GM15510 (cell line): ENCODE results near the gene OSMR.

ENCODE experiments used
- POLR2A ChIP-seq: IDR thresholded peaks from 3 replicates; pipeline ENCODE4 v1.6.1; 2011; ENCODE audit warnings: borderline replicate concordance; ENCODE audit not compliant: insufficient read length; ENCODE audit errors: extremely low read depth

The OSMR gene

GRCh38 chr5:38853753-38854470 is 8.1 kb downstream of the OSMR start:
- TF ChIP-seq POLR2A = no peak

GRCh38 chr5:38854907-38855306 is 9.1 kb downstream of the OSMR start:
- no peak for TF ChIP-seq POLR2A

GRCh38 chr5:38856660-38857059 is 10.8 kb downstream of the OSMR start:
- no peak for TF ChIP-seq POLR2A

GRCh38 chr5:38858839-38859238 is 13.0 kb downstream of the OSMR start:
- no peak for TF ChIP-seq POLR2A

- no peak for TF ChIP-seq POLR2A
Observed at GRCh38 chr5:38866362-38867031, 20.7 kb downstream of the OSMR start.

- no peak for TF ChIP-seq POLR2A
Observed at GRCh38 chr5:38867032-38867398, 21.2 kb downstream of the OSMR start.

- TF ChIP-seq POLR2A = no peak
Observed at GRCh38 chr5:38867416-38867815, 21.6 kb downstream of the OSMR start.

- TF ChIP-seq POLR2A = no peak
Observed at GRCh38 chr5:38870595-38870994, 24.8 kb downstream of the OSMR start.

- no peak for TF ChIP-seq POLR2A
Observed at GRCh38 chr5:38871058-38871605, 25.3 kb downstream of the OSMR start.

- no peak for TF ChIP-seq POLR2A
Observed at GRCh38 chr5:38871790-38872551, 26.2 kb downstream of the OSMR start.

GRCh38 chr5:38872826-38873225 is 27.0 kb downstream of the OSMR start:
- no peak for TF ChIP-seq POLR2A

- no peak for TF ChIP-seq POLR2A
Observed at GRCh38 chr5:38874948-38875456, 29.2 kb downstream of the OSMR start.

GRCh38 chr5:38878391-38879077 is 32.7 kb downstream of the OSMR start:
- TF ChIP-seq POLR2A = no peak

GRCh38 chr5:38879078-38879460 is 33.3 kb downstream of the OSMR start:
- no peak for TF ChIP-seq POLR2A
